ENCODE results near the gene HOXB1.

DNA sequence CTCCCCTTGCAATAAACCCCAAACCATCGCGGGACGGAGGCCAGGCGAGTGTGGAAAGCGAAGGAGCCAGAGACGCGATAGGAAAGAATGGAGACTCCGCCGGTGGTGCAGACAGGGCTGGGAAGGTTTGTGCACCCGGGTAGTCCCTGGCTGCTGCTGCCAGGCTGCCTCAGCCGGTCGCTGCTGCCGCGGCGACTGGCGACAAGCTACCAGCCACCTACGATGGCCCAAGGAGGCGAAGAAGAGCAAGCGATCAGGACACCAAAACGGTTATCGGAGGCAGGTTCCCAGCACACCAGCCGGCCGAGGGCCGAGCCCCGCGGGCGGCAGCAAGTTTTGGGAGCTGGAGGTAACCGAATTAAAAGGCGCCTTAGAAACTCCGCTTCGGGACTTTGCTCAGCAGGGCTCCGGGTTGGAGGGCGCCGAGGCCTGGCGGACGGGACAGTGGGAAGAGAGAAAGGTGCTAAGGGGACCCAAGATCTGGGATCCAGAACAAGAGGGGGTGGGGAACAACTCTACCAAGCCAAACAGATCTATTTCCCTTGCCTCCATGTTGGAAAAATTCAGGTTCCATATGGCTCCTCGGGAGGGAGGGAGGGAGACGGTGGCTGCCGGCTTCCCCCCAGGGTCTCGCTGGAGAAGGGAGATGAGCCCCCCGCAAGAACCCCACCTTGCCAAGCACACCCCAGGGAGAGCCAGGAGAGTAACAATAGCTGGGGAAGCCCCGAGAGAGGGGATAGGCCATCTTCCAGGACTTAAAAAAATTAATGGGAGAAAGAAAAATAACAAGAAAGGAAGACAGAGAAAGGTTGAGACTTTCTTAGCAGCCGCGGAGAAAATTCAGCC lies 23.8 kb upstream of the HOXB1 start:
- TF ChIP-seq CTCF (IDR thresholded peaks at IDR 0.05; ENCODE audit: borderline replicate concordance, extremely low read depth, low read length, poor library complexity, severe bottlenecking) (no peak), EZH2 (IDR thresholded peaks at IDR 0.05; ENCODE audit: borderline replicate concordance, low read depth, low read length, severe bottlenecking) (no peak)

All from DND-41 (cell line).